DOHH2 (cell line): Measurements from ENCODE around the gene UFM1.
"Not testable (repeated sequence)": the region's sequence is repeated elsewhere in the genome, so short reads cannot be mapped to it uniquely, and the experiment has no call there.

ENCODE experiments used
- H3F3A ChIP-seq: fragments of 200-600 bp; sonication (generic), shearing (Covaris generic); 2 replicates; pipeline ENCODE4 v1.6.0; 2016; ENCODE audit warnings: antibody characterized with exemption, mild to moderate bottlenecking; ENCODE audit not compliant: control insufficient read depth, insufficient read depth
- H3K27ac ChIP-seq: fragments of 200-600 bp; sonication (generic); 2 replicates; pipeline ENCODE4 v1.5.1; 2014; ENCODE audit warnings: low read depth, mild to moderate bottlenecking, low read length, moderate library complexity
- H3K27me3 ChIP-seq: fragments of 200-600 bp; sonication (generic); 2 replicates; pipeline ENCODE4 v1.6.1; 2014; ENCODE audit warnings: mild to moderate bottlenecking, low read length, mixed read lengths; ENCODE audit not compliant: control insufficient read depth
- H3K36me3 ChIP-seq: fragments of 200-600 bp; sonication (generic); 2 replicates; pipeline ENCODE4 v1.6.1; 2014; ENCODE audit warnings: mild to moderate bottlenecking, low read length, moderate library complexity, mixed read lengths; ENCODE audit not compliant: control insufficient read depth
- H3K4me1 ChIP-seq: fragments of 200-600 bp; sonication (generic); 2 replicates; pipeline ENCODE4 v1.6.1; 2014; ENCODE audit warnings: mild to moderate bottlenecking, low read length, mixed read lengths; ENCODE audit not compliant: control insufficient read depth
- H3K4me2 ChIP-seq: fragments of 200-600 bp; sonication (generic); 2 replicates; pipeline ENCODE4 v1.6.0; 2014; ENCODE audit warnings: mild to moderate bottlenecking, low read length, moderate library complexity
- H3K4me3 ChIP-seq: fragments of 200-600 bp; sonication (generic); 2 replicates; pipeline ENCODE4 v1.5.1; 2014; ENCODE audit warnings: mild to moderate bottlenecking, low read length, mixed read lengths
- H3K79me2 ChIP-seq: fragments of 200-600 bp; sonication (generic); 2 replicates; pipeline ENCODE4 v1.6.1; 2014; ENCODE audit warnings: mild to moderate bottlenecking, low read length, mixed read lengths; ENCODE audit not compliant: control insufficient read depth
- H3K9me2 ChIP-seq: fragments of 200-600 bp; sonication (generic); replicated peaks from 2 replicates; pipeline ENCODE4 v1.6.1; 2014; ENCODE audit warnings: mild to moderate bottlenecking, low read length, mixed read lengths; ENCODE audit not compliant: control insufficient read depth
- H3K9me3 ChIP-seq: fragments of 200-600 bp; sonication (generic); 2 replicates; pipeline ENCODE4 v1.6.1; 2014; ENCODE audit warnings: antibody characterized with exemption, low read length, mixed read lengths; ENCODE audit not compliant: control insufficient read depth, insufficient read depth
- H4K20me1 ChIP-seq: fragments of 200-600 bp; sonication (generic); 2 replicates; pipeline ENCODE4 v1.6.0; 2014; ENCODE audit warnings: low read depth, mild to moderate bottlenecking, antibody characterized with exemption, low read length, moderate library complexity; ENCODE audit not compliant: control insufficient read depth, insufficient read depth
- CTCF ChIP-seq: fragments of 200-600 bp; sonication (generic); IDR thresholded peaks from one replicate; pipeline ENCODE4 v1.5.1; 2014; ENCODE audit warnings: antibody characterized with exemption, mild to moderate bottlenecking, low read depth, low read length; ENCODE audit not compliant: poor library complexity, severe bottlenecking
- EZH2phosphoT487 ChIP-seq: fragments of 200-600 bp; sonication (generic); IDR thresholded peaks from 2 replicates; pipeline ENCODE4 v1.6.1; 2017; ENCODE audit warnings: borderline replicate concordance, mild to moderate bottlenecking, antibody characterized with exemption, low read length, moderate library complexity, mixed read lengths

The UFM1 gene

GRCh38 chr13:38363219-38363618 lies 13.6 kb downstream of the UFM1 start:
- no peaks in the 10 kb centered on the region for H4K20me1 ChIP-seq
- no peaks in the 10 kb centered on the region for H3K9me3 ChIP-seq
- TF ChIP-seq CTCF (no peak), EZH2phosphoT487 (no peak)
- H3K4me3 ChIP-seq = no peak overlapping the region
- no peak overlapping the region for H3K27ac ChIP-seq
- H3K4me2 ChIP-seq = no peak overlapping the region
- H3K79me2 ChIP-seq = no peaks in the 10 kb centered on the region
- no peaks in the 10 kb centered on the region for H3K9me2 ChIP-seq
- H3K4me1 ChIP-seq = peaks cover 4% of the 10 kb centered on the region; the same call in 1 of the 2 replicates
- H3F3A ChIP-seq = no peaks in the 10 kb centered on the region
- no peaks in the 10 kb centered on the region for H3K27me3 ChIP-seq
- peaks cover 37% of the 10 kb centered on the region for H3K36me3 ChIP-seq

DNA sequence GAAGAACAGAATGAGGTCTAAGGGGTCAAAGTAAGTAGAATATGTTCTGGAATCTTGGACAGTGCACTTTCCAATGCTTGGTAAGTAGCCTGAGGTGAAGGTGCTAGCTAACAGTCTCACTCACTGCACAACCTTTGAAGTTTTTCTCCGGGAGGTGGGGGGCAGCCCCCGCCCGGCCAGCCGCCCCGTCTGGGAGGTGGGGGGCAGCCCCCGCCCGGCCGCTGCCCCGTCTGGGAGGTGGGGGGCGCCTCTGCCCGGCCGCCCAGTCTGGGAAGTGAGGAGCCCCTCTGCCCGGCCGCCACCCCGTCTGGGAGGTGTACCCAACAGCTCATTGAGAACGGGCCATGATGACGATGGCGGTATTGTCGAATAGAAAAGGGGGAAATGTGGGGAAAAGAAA lies 14.1 kb downstream of the UFM1 start:
- not testable (repeated sequence) for H3K4me1 ChIP-seq, H3K4me3 ChIP-seq, H3K9me3 ChIP-seq, H4K20me1 ChIP-seq, H3K27me3 ChIP-seq, H3K4me2 ChIP-seq, H3K79me2 ChIP-seq, H3K27ac ChIP-seq, H3F3A ChIP-seq, H3K9me2 ChIP-seq
- peaks cover 33% of the 10 kb centered on the region for H3K36me3 ChIP-seq

DNA sequence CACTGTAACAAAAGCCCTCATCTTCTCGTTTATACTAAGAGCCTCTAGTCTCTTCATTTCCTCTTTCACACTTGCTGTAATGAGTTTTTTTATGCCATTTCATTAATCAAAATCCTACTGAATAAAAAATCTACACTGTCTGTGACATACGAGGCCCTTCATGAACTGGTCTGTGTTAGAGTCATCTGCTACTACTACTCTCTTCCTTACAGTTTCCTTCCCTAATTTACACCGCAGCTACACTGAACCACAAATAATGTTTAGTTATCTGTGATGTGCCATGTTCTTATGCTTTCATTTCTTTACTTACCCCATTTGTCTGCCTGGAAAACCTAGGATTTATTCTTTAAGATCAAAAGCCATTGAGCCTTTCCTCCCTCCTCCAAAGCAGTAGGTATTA lies 16.0 kb downstream of the UFM1 start:
- H3K9me2 ChIP-seq = no peaks in the 10 kb centered on the region
- TF ChIP-seq EZH2phosphoT487 (no peak), CTCF (no peak)
- peaks cover 22% of the 10 kb centered on the region for H3K36me3 ChIP-seq
- no peak overlapping the region for H3K4me3 ChIP-seq
- H3F3A ChIP-seq = no peaks in the 10 kb centered on the region
- H3K27me3 ChIP-seq = no peaks in the 10 kb centered on the region
- H3K79me2 ChIP-seq = no peaks in the 10 kb centered on the region
- no peak overlapping the region for H3K27ac ChIP-seq
- H3K4me1 ChIP-seq = peaks cover 4% of the 10 kb centered on the region; the same call in 1 of the 2 replicates
- H4K20me1 ChIP-seq = no peaks in the 10 kb centered on the region
- no peaks in the 10 kb centered on the region for H3K9me3 ChIP-seq
- no peak overlapping the region for H3K4me2 ChIP-seq

DNA sequence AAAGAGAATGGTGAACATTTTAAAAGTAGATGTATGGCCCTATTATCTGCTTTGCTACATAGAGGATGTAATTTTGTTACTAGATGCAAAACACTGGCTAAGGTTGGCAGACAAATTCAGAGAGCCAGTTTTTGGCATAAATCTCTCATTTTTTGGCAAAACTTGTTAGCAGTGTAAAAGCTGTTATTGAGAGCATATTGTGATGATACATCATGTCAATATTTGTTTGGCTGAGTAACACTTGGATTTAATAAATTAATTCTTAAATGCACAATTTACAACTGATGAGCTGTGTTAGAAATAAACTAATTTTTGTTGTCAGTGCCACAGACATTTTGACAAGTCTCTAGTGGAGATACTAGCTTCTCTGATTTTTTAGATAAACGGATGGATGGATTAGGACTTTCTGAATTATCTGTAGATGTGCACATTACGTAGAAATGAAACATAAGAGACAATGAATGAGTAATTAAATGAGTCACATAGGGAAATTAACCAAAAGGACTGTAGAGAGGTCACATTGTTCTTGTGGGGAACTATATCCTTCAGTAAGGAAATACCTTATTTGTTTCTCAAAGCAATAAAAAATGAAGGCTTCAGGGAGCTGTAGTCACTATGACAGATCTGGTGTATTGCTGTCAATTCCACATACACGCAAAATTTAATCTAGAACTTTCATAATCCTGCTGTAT lies 17.4 kb downstream of the UFM1 start:
- no peaks in the 10 kb centered on the region for H3F3A ChIP-seq
- H3K4me1 ChIP-seq = no peaks in the 10 kb centered on the region
- no peak overlapping the region for H3K4me3 ChIP-seq
- no peaks in the 10 kb centered on the region for H3K9me2 ChIP-seq
- no peaks in the 10 kb centered on the region for H3K79me2 ChIP-seq
- no peaks in the 10 kb centered on the region for H4K20me1 ChIP-seq
- no peaks in the 10 kb centered on the region for H3K27me3 ChIP-seq
- no peaks in the 10 kb centered on the region for H3K9me3 ChIP-seq
- no peak overlapping the region for H3K4me2 ChIP-seq
- H3K27ac ChIP-seq = no peak overlapping the region
- peaks cover 10% of the 10 kb centered on the region for H3K36me3 ChIP-seq
- no peak for TF ChIP-seq CTCF
- no peak for TF ChIP-seq EZH2phosphoT487
